GM12801 (cell line): ENCODE results near the gene SLC26A8.

Experiments
- CTCF ChIP-seq: IDR thresholded peaks from one replicate; pipeline ENCODE4 v1.5.1; 2011; ENCODE audit warnings: control low read depth; ENCODE audit not compliant: insufficient read length; ENCODE audit errors: extremely low read depth

The SLC26A8 gene

GRCh38 chr6:35936681-35937359 is 87.6 kb downstream of the SLC26A8 start:
- no peak for TF ChIP-seq CTCF

DNA sequence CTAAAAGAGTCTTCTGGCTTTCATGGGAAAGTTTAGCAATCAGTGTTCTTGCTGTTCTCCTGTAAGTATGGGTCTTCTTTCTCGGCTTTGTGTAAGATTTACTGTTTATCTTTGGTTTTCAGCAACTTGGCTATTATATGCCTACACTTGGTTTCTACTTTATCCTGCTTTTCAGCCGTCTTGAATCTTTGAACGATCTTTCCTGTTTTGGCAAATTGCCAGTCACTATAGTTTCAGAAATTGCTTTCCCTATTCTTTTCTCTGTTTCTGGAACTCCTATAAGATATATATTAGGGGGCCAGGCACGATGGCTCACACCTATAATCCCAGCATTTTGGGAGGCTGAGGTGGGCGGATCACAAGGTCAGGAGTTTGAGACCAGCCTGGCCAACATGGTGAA is 89.0 kb downstream of the SLC26A8 start:
- no peak for TF ChIP-seq CTCF

GRCh38 chr6:35933844-35934243 is 90.6 kb downstream of the SLC26A8 start:
- TF ChIP-seq CTCF, result no peak

GRCh38 chr6:35931120-35931561 is 93.3 kb downstream of the SLC26A8 start:
- no peak for TF ChIP-seq CTCF

DNA sequence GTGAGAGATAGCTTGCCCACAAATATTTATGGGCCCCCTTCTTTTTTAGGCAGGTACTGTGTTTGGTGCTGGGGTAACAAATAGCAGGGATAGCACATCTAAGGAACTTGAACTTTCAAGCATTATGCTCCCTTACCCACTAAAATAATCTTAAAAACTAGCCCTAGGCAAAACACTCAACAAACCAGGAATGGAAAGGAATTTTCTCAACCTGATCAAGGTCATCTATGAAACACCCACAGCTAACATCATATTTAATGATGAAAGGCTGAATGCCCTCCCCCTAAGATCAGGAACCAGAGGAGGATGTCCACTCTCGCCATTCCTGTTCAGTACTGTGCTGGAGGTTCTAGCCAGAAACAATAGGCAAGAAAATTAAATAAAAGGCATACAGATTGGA is 94.8 kb downstream of the SLC26A8 start:
- TF ChIP-seq CTCF, result no peak

GRCh38 chr6:35926509-35927215 is 97.8 kb downstream of the SLC26A8 start:
- no peak for TF ChIP-seq CTCF

GRCh38 chr6:35925961-35926360 is 98.5 kb downstream of the SLC26A8 start:
- no peak for TF ChIP-seq CTCF
